CD4-positive, alpha-beta T cell treated with Interleukin-6 for 4 hours (primary cell): ENCODE results near the gene EXT2.

Experiments
- DNase-seq: peaks from one replicate; pipeline ENCODE4 v3.0.0-alpha.2; 2020; ENCODE audit warnings: mixed read lengths

Gene EXT2

GRCh38 chr11:44208976-44209603 lies 113.6 kb downstream of the EXT2 start:
- DNase-seq: no peak

- no peak for DNase-seq
These were observed 116.7 kb downstream of the EXT2 start for GRCh38 chr11:44212128-44212527.

GRCh38 chr11:44213148-44213547 lies 117.7 kb downstream of the EXT2 start:
- no peak for DNase-seq

- DNase-seq: no peak
These were observed 122.0 kb downstream of the EXT2 start for GRCh38 chr11:44217432-44217831.

- no peak for DNase-seq
These were observed 124.6 kb downstream of the EXT2 start for GRCh38 chr11:44219830-44220796.

GRCh38 chr11:44221456-44221855 lies 126.0 kb downstream of the EXT2 start:
- DNase-seq: no peak

- DNase-seq: no peak
These were observed 126.5 kb downstream of the EXT2 start for GRCh38 chr11:44221992-44222391.

- no peak for DNase-seq
These were observed 127.8 kb downstream of the EXT2 start for GRCh38 chr11:44223238-44223637.

- no peak for DNase-seq
These were observed 129.5 kb downstream of the EXT2 start for GRCh38 chr11:44224867-44225501.

- no peak for DNase-seq
These were observed 131.0 kb downstream of the EXT2 start for GRCh38 chr11:44226490-44226889.

GRCh38 chr11:44226945-44227344 lies 131.5 kb downstream of the EXT2 start:
- DNase-seq: no peak

GRCh38 chr11:44228379-44228778 lies 132.9 kb downstream of the EXT2 start:
- no peak for DNase-seq

- no peak for DNase-seq
These were observed 133.6 kb downstream of the EXT2 start for GRCh38 chr11:44229098-44229497.

GRCh38 chr11:44229624-44230023 lies 134.1 kb downstream of the EXT2 start:
- DNase-seq: no peak

- DNase-seq: no peak
These were observed 140.3 kb downstream of the EXT2 start for GRCh38 chr11:44235765-44236201.

GRCh38 chr11:44236296-44236695 lies 140.8 kb downstream of the EXT2 start:
- DNase-seq: no peak

GRCh38 chr11:44237156-44237555 lies 141.7 kb downstream of the EXT2 start:
- no peak for DNase-seq

- DNase-seq: no peak
These were observed 146.4 kb downstream of the EXT2 start for GRCh38 chr11:44241851-44242250.

GRCh38 chr11:44243086-44243485 lies 147.6 kb downstream of the EXT2 start:
- no peak for DNase-seq

- no peak for DNase-seq
These were observed 148.3 kb downstream of the EXT2 start for GRCh38 chr11:44243595-44244343.

- DNase-seq: no peak
These were observed 149.3 kb downstream of the EXT2 start for GRCh38 chr11:44244639-44245310.

GRCh38 chr11:44246726-44247125 lies 151.2 kb downstream of the EXT2 start:
- no peak for DNase-seq
